SU-DHL-6 (cell line): ENCODE results near the gene MTFR1L.

ENCODE experiments used
- H2AFZ ChIP-seq: fragments of 200-600 bp; sonication (generic); 2 replicates; pipeline ENCODE4 v1.6.1; 2014; ENCODE audit warnings: low read depth, mild to moderate bottlenecking, moderate library complexity, mixed read lengths, antibody characterized with exemption, low read length; ENCODE audit not compliant: severe bottlenecking
- H3F3A ChIP-seq: fragments of 200-600 bp; shearing (Covaris generic); 2 replicates; pipeline ENCODE4 v1.6.0; 2016; ENCODE audit warnings: antibody characterized with exemption, mild to moderate bottlenecking; ENCODE audit not compliant: insufficient read depth
- H3K27ac ChIP-seq: fragments of 200-600 bp; sonication (generic); 2 replicates; pipeline ENCODE4 v1.5.1; 2016; ENCODE audit warnings: low read depth, mild to moderate bottlenecking, low read length, moderate library complexity, mixed read lengths
- H3K27me3 ChIP-seq: fragments of 200-600 bp; sonication (generic), shearing (Covaris generic); 2 replicates; pipeline ENCODE4 v1.6.0; 2014; ENCODE audit warnings: mild to moderate bottlenecking, low read length
- H3K36me3 ChIP-seq: fragments of 200-600 bp; sonication (generic); 2 replicates; pipeline ENCODE4 v1.6.1; 2014; ENCODE audit warnings: mild to moderate bottlenecking, low read length, mixed read lengths
- H3K4me2 ChIP-seq: fragments of 300-600, 200-600 bp; shearing (Covaris generic), sonication (generic); 2 replicates; pipeline ENCODE4 v1.6.0; 2014; ENCODE audit warnings: low read length, low read depth, mild to moderate bottlenecking; ENCODE audit not compliant: poor library complexity, severe bottlenecking
- H3K4me3 ChIP-seq: fragments of 200-600 bp; sonication (generic); 2 replicates; pipeline ENCODE4 v1.5.1; 2014; ENCODE audit warnings: antibody characterized with exemption, low read length, mild to moderate bottlenecking, mixed read lengths; ENCODE audit not compliant: insufficient read depth, poor library complexity, severe bottlenecking
- H3K79me2 ChIP-seq: fragments of 200-600 bp; sonication (generic); 2 replicates; pipeline ENCODE4 v1.6.1; 2014; ENCODE audit warnings: mild to moderate bottlenecking, low read length, moderate library complexity; ENCODE audit not compliant: insufficient read depth
- H3K9ac ChIP-seq: fragments of 200-600 bp; sonication (generic); 2 replicates; pipeline ENCODE4 v1.7.0; 2014; ENCODE audit warnings: mild to moderate bottlenecking, low read length
- H3K9me2 ChIP-seq: fragments of 200-600 bp; sonication (generic); replicated peaks from 2 replicates; pipeline ENCODE4 v1.6.1; 2014; ENCODE audit warnings: low read length; ENCODE audit not compliant: insufficient read depth
- H3K9me3 ChIP-seq: fragments of 200-600 bp; sonication (generic); 2 replicates; pipeline ENCODE4 v1.6.1; 2014; ENCODE audit warnings: low read length, mixed read lengths; ENCODE audit not compliant: insufficient read depth
- H4K20me1 ChIP-seq: fragments of 200-600 bp; sonication (generic); 2 replicates; pipeline ENCODE4 v1.6.1; 2014; ENCODE audit warnings: low read depth, mild to moderate bottlenecking, antibody characterized with exemption, low read length, moderate library complexity, mixed read lengths
- CTCF ChIP-seq: fragments of 200-600 bp; sonication (generic); IDR thresholded peaks from one replicate; pipeline ENCODE4 v1.5.1; 2017; ENCODE audit warnings: antibody characterized with exemption, mild to moderate bottlenecking, low read length, moderate library complexity; ENCODE audit not compliant: insufficient read depth, poor library complexity, severe bottlenecking
- EZH2phosphoT487 ChIP-seq: fragments of 200-600 bp; sonication (generic), shearing (Covaris generic); conservative IDR thresholded peaks from 2 replicates; pipeline ENCODE4 v1.6.1; 2018; ENCODE audit warnings: mild to moderate bottlenecking, antibody characterized with exemption, low read length, moderate library complexity, mixed read lengths

The MTFR1L gene

GRCh38 chr1:25797939-25798338 is 21.8 kb upstream of the MTFR1L start:
- no peak overlapping the region for H3K4me2 ChIP-seq

GRCh38 chr1:25798666-25799351 is 20.9 kb upstream of the MTFR1L start:
- Histone ChIP-seq H3K9ac (no peak overlapping the region), H3K4me3 (no peak overlapping the region), H3K27me3 (no peaks in the 10 kb centered on the region), H3K4me2 (no peak overlapping the region), H3K27ac (no peak overlapping the region), H4K20me1 (no peaks in the 10 kb centered on the region), H3F3A (no peaks in the 10 kb centered on the region), H3K79me2 (no peaks in the 10 kb centered on the region), H3K9me3 (no peaks in the 10 kb centered on the region), H2AFZ (no peak overlapping the region), H3K36me3 (no peaks in the 10 kb centered on the region), H3K9me2 (no peaks in the 10 kb centered on the region)
- TF ChIP-seq EZH2phosphoT487 (no peak), CTCF (no peak)

More at GRCh38 chr1:25797939-25798338, 21.8 kb upstream of the MTFR1L start:
- Histone ChIP-seq H3K9ac (no peak overlapping the region), H4K20me1 (no peaks in the 10 kb centered on the region), H3K27ac (no peak overlapping the region), H3K79me2 (no peaks in the 10 kb centered on the region), H3K27me3 (no peaks in the 10 kb centered on the region), H2AFZ (no peak overlapping the region), H3F3A (no peaks in the 10 kb centered on the region), H3K4me3 (no peak overlapping the region), H3K9me3 (no peaks in the 10 kb centered on the region), H3K9me2 (no peaks in the 10 kb centered on the region), H3K36me3 (no peaks in the 10 kb centered on the region)
- TF ChIP-seq EZH2phosphoT487 (no peak), CTCF (peak; percentile 27)

- Histone ChIP-seq H3K79me2 (no peaks in the 10 kb centered on the region), H3K27ac (no peak overlapping the region), H3K9me3 (no peaks in the 10 kb centered on the region), H3K4me2 (no peak overlapping the region), H3K9me2 (no peaks in the 10 kb centered on the region), H3K27me3 (no peaks in the 10 kb centered on the region), H3F3A (no peaks in the 10 kb centered on the region), H3K36me3 (no peaks in the 10 kb centered on the region), H2AFZ (no peak overlapping the region), H4K20me1 (no peaks in the 10 kb centered on the region), H3K9ac (no peak overlapping the region), H3K4me3 (no peak overlapping the region)
- no peak for TF ChIP-seq EZH2phosphoT487
- no peak for TF ChIP-seq CTCF
These were observed 20.3 kb upstream of the MTFR1L start for GRCh38 chr1:25799352-25799934.
